ENCODE results near the gene NEK8. TPM values are rescaled to one million over a fixed set of nuclear protein-coding genes. Genes with fewer than 3 reads are reported as not detected.

The NEK8 gene
- total and polyA plus RNA-seq, 9 of the 15 experiments (the other 6 are each of a cell fraction or from before 2014, with no cell fraction given): 0.98 to 16.6 (median 4.6) TPM

DNA sequence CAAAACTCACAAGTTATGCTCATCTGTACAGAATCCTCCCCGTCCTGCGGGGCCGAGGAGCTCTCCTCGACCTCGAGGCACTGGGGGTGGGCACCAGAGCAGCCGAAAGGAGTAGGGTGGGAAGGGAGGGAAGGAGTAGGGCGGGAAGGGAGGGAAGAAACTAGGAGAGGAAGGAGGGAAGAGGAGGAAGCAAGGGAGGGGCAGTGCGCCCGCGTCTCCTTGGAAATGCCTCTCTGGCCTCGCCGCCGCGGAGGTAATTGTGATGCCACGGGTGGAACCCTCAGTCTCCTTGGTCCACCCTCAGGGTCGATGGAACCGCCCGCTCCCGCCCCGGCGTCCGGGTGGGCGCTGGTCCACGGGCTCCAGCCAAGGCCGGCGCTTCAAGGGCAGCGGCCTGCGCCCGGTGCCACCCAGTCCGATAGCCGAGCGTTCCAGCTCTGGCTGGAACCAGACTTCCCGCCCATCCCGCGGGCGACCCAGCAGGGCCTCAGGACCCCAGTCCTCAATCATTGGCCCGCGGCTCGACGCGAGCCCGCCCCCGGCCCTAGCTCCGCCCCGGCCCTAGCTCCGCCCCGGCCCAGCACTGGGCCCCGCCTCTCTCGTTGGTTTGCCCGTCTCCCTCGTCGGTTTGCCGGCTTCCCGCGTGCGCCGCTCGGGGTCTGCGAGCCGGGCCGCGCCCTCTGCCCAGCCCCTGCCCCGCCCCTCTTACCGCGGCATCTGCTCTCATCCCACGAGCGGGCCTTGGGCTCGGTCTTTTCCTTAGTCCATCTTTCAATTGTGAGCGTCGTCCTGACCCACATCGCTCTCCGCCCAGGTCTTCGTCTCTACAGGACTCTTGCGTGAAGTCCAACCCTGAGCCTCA is 17.5 kb upstream of the NEK8 start (continued):
- TF ChIP-seq, protein P1, sequence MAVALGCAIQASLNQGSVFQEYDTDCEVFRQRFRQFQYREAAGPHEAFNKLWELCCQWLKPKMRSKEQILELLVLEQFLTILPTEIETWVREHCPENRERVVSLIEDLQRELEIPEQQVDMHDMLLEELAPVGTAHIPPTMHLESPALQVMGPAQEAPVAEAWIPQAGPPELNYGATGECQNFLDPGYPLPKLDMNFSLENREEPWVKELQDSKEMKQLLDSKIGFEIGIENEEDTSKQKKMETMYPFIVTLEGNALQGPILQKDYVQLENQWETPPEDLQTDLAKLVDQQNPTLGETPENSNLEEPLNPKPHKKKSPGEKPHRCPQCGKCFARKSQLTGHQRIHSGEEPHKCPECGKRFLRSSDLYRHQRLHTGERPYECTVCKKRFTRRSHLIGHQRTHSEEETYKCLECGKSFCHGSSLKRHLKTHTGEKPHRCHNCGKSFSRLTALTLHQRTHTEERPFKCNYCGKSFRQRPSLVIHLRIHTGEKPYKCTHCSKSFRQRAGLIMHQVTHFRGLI (CRISPR knock-in tag; IDR thresholded peaks at IDR 0.05): no peak
- TF ChIP-seq, protein P2, sequence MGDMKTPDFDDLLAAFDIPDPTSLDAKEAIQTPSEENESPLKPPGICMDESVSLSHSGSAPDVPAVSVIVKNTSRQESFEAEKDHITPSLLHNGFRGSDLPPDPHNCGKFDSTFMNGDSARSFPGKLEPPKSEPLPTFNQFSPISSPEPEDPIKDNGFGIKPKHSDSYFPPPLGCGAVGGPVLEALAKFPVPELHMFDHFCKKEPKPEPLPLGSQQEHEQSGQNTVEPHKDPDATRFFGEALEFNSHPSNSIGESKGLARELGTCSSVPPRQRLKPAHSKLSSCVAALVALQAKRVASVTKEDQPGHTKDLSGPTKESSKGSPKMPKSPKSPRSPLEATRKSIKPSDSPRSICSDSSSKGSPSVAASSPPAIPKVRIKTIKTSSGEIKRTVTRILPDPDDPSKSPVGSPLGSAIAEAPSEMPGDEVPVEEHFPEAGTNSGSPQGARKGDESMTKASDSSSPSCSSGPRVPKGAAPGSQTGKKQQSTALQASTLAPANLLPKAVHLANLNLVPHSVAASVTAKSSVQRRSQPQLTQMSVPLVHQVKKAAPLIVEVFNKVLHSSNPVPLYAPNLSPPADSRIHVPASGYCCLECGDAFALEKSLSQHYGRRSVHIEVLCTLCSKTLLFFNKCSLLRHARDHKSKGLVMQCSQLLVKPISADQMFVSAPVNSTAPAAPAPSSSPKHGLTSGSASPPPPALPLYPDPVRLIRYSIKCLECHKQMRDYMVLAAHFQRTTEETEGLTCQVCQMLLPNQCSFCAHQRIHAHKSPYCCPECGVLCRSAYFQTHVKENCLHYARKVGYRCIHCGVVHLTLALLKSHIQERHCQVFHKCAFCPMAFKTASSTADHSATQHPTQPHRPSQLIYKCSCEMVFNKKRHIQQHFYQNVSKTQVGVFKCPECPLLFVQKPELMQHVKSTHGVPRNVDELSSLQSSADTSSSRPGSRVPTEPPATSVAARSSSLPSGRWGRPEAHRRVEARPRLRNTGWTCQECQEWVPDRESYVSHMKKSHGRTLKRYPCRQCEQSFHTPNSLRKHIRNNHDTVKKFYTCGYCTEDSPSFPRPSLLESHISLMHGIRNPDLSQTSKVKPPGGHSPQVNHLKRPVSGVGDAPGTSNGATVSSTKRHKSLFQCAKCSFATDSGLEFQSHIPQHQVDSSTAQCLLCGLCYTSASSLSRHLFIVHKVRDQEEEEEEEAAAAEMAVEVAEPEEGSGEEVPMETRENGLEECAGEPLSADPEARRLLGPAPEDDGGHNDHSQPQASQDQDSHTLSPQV (IDR thresholded peaks at IDR 0.05): peak; percentile 90
- no peak; a peak in 1 of 4 replicates for TF ChIP-seq TRIM24 (IDR thresholded peaks at IDR 0.05)
- TF ChIP-seq BACH1 (tag; IDR thresholded peaks at IDR 0.05): no peak
- TF ChIP-seq, protein P3, sequence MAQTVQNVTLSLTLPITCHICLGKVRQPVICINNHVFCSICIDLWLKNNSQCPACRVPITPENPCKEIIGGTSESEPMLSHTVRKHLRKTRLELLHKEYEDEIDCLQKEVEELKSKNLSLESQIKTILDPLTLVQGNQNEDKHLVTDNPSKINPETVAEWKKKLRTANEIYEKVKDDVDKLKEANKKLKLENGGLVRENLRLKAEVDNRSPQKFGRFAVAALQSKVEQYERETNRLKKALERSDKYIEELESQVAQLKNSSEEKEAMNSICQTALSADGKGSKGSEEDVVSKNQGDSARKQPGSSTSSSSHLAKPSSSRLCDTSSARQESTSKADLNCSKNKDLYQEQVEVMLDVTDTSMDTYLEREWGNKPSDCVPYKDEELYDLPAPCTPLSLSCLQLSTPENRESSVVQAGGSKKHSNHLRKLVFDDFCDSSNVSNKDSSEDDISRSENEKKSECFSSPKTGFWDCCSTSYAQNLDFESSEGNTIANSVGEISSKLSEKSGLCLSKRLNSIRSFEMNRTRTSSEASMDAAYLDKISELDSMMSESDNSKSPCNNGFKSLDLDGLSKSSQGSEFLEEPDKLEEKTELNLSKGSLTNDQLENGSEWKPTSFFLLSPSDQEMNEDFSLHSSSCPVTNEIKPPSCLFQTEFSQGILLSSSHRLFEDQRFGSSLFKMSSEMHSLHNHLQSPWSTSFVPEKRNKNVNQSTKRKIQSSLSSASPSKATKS (CRISPR knock-in tag; IDR thresholded peaks at IDR 0.05): no peak
- no peak for TF ChIP-seq PTBP1 (IDR thresholded peaks at IDR 0.05; ENCODE audit: low read depth, low read length)
- no peak for TF ChIP-seq KLF16 (IDR thresholded peaks at IDR 0.05)
- peak; percentile 77; the same call in 1 of the 2 replicates for TF ChIP-seq ETV5 (CRISPR knock-in tag; IDR thresholded peaks at IDR 0.05; ENCODE audit: low read depth)
- peak; percentile 84 for TF ChIP-seq EP400 (IDR thresholded peaks at IDR 0.05)
- TF ChIP-seq, protein P4, sequence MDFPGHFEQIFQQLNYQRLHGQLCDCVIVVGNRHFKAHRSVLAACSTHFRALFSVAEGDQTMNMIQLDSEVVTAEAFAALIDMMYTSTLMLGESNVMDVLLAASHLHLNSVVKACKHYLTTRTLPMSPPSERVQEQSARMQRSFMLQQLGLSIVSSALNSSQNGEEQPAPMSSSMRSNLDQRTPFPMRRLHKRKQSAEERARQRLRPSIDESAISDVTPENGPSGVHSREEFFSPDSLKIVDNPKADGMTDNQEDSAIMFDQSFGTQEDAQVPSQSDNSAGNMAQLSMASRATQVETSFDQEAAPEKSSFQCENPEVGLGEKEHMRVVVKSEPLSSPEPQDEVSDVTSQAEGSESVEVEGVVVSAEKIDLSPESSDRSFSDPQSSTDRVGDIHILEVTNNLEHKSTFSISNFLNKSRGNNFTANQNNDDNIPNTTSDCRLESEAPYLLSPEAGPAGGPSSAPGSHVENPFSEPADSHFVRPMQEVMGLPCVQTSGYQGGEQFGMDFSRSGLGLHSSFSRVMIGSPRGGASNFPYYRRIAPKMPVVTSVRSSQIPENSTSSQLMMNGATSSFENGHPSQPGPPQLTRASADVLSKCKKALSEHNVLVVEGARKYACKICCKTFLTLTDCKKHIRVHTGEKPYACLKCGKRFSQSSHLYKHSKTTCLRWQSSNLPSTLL (IDR thresholded peaks at IDR 0.05): no peak
- TF ChIP-seq NFE2L1 (tag; IDR thresholded peaks at IDR 0.05; ENCODE audit: borderline replicate concordance, low read depth): no peak
- TF ChIP-seq KLF13 (tag; IDR thresholded peaks at IDR 0.05; ENCODE audit: borderline replicate concordance, low read depth): peak; percentile 81; the same call in 1 of the 2 replicates
- no peak for TF ChIP-seq SMAD2 (IDR thresholded peaks at IDR 0.05; ENCODE audit: low read depth, low read length)
- TF ChIP-seq MYBL2 (IDR thresholded peaks at IDR 0.05; ENCODE audit: low read depth): no peak
- TF ChIP-seq MYBL2 (CRISPR knock-in tag; IDR thresholded peaks at IDR 0.05; ENCODE audit: borderline replicate concordance): no peak
- TF ChIP-seq ILK (tag; IDR thresholded peaks at IDR 0.05; ENCODE audit: borderline replicate concordance, low read depth): no peak
- TF ChIP-seq BCL6 (CRISPR knock-in tag; IDR thresholded peaks at IDR 0.05): no peak

Measured in K562 (cell line).